Large intestine (tissue), 3 donors: ENCODE results near the gene DNAJC11. TPM values are rescaled to one million over a fixed set of nuclear protein-coding genes. Genes with fewer than 3 reads are reported as not detected.
"Not testable (repeated sequence)": the region's sequence is repeated elsewhere in the genome, so short reads cannot be mapped to it uniquely, and the experiment has no call there.

Source experiments
- DNase-seq, 2 donors: peaks; one replicate each; pipeline versions ENCODE4 v3.0.0 to v3.0.0-alpha.2; 2013
- H3K27ac ChIP-seq: one replicate; pipeline ENCODE4 v1.5.1; 2013; ENCODE audit warnings: low read length
- H3K27me3 ChIP-seq: 2 replicates; pipeline ENCODE4 v1.6.1; 2013; ENCODE audit warnings: low read length; ENCODE audit not compliant: control insufficient read depth, insufficient read depth
- H3K36me3 ChIP-seq: 2 replicates; pipeline ENCODE4 v1.6.1; 2013; ENCODE audit warnings: low read length; ENCODE audit not compliant: control insufficient read depth, insufficient read depth
- H3K4me1 ChIP-seq: one replicate; pipeline ENCODE4 v1.6.1; 2013; ENCODE audit warnings: low read length; ENCODE audit not compliant: control insufficient read depth, insufficient read depth
- H3K4me3 ChIP-seq: one replicate; pipeline ENCODE4 v1.5.1; 2013; ENCODE audit warnings: low read length
- H3K9me3 ChIP-seq: one replicate; pipeline ENCODE4 v1.6.1; 2013; ENCODE audit warnings: mild to moderate bottlenecking, low read depth, low read length, moderate library complexity; ENCODE audit not compliant: control insufficient read depth
- WGBS: methylation state at CpG from one replicate; pipeline ENCODE4 v1.1.5; 2013; ENCODE audit warnings: low lambda C conversion rate; ENCODE audit not compliant: insufficient coverage; 5-methylcytosine and 5-hydroxymethylcytosine counted together
- polyA plus RNA-seq: library from polyadenylated mRNA; unstranded; fragments of 120-200 nt; gene quantifications from one replicate; pipeline ENCODE4 v1.2.1, GENCODE V29; 2013

The DNAJC11 gene
- polyA plus RNA-seq, 1 donor = 43.6 TPM

DNA sequence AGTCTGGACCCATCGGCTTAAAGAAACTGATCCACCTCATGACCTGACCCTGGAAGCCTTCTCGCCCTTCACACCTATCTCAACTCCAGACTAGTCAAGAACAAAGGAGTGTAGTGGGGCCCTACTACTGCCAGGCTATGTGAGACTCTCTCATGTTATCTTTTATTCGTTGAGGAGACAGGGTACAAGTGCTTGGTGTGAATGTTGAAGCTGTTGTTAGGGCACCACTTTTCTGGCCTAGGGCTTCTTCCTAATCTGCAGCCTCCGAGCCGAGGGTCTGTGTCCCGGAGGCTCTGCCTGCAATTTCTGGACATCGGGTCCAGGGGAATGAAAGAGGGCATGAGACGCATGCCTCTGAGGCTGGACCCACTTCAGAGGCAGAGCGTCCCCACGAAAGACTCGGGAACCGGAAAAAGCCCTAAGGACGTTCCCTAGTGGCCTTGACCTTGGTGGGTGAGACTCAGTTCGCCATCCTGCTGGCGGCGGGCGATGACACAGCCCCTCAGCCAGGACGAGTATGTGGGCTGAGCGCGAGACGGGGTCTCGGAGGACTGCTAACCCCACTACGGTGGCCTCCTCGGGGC lies 671 bp downstream of the DNAJC11 start:
- H3K36me3 ChIP-seq = peaks cover 2% of the 10 kb centered on the region
- 0% methylated on average over 4 of the region's 24 CpGs for WGBS
- no peak overlapping the region for H3K27ac ChIP-seq
- H3K9me3 ChIP-seq = no peaks in the 10 kb centered on the region
- no peaks in the 10 kb centered on the region for H3K27me3 ChIP-seq
- H3K4me3 ChIP-seq = peak overlapping the region; percentile 98
- peaks cover 5% of the 10 kb centered on the region for H3K4me1 ChIP-seq
- peak in 1 of 2 donors; percentile 13 for DNase-seq

DNA sequence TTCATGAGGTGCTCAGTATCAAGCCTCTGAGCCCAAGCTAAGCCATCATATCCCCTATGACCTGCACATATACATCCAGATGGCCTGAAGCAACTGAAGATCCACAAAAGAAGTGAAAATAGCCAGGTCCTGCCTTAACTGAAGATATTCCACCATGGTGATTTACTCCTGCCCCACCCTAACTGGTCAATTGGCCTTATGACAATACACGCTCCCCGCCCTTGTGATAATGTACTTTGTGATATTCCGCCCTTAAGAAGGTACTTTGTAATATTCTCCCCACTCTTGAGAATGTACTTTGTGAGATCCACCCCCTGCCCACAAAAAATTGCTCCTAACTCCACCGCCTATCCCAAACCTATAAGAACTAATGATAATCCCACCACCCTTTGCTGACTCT lies 1.7 kb downstream of the DNAJC11 start:
- not testable (repeated sequence) for H3K4me3 ChIP-seq
- WGBS = 80% methylated on average over 3 of the region's 4 CpGs

GRCh38 chr1:6695868-6696267 lies 5.7 kb downstream of the DNAJC11 start:
- H3K36me3 ChIP-seq = peaks cover 5% of the 10 kb centered on the region
- no peak for DNase-seq
- no CpG with 5 or more reads among the region's 2 CpGs for WGBS
- peaks cover 5% of the 10 kb centered on the region for H3K4me1 ChIP-seq
- H3K27ac ChIP-seq = no peak overlapping the region
- H3K27me3 ChIP-seq = no peaks in the 10 kb centered on the region
- H3K4me3 ChIP-seq = no peak overlapping the region
- no peaks in the 10 kb centered on the region for H3K9me3 ChIP-seq

More for the DNA sequence above, 1.7 kb downstream of the DNAJC11 start:
- not testable (repeated sequence) for H3K27me3 ChIP-seq, H3K36me3 ChIP-seq, DNase-seq, H3K9me3 ChIP-seq, H3K27ac ChIP-seq, H3K4me1 ChIP-seq

GRCh38 chr1:6694121-6694713 lies 7.4 kb downstream of the DNAJC11 start:
- Histone ChIP-seq H3K36me3 (peaks cover 5% of the 10 kb centered on the region), H3K9me3 (no peaks in the 10 kb centered on the region), H3K4me1 (no peaks in the 10 kb centered on the region), H3K27me3 (no peaks in the 10 kb centered on the region), H3K4me3 (no peak overlapping the region), H3K27ac (no peak overlapping the region)
- 71% methylated on average over 1 of the region's 10 CpGs for WGBS
- no peak for DNase-seq

DNA sequence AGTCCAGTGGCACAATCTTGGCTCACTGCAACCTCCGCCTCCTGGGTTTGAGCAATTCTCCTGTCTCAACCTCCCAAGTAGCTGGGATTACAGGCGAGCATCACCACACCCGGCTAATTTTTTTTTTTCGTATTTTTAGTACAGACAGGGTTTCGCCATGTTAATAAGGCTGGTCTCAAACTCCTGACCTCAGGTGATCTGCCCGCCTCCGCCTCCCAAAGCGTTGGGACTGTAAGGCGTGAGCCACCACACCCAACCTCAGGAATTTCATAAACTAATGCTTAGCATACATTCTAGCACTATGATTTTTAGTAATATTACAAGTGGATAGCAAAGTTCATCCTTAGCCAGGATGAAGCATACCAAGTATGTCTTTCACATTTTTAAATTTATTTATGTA lies 8.7 kb downstream of the DNAJC11 start:
- H3K4me1 ChIP-seq = no peaks in the 10 kb centered on the region
- H3K4me3 ChIP-seq = no peak overlapping the region
- no peaks in the 10 kb centered on the region for H3K9me3 ChIP-seq
- H3K27me3 ChIP-seq = no peaks in the 10 kb centered on the region
- no peak overlapping the region for H3K27ac ChIP-seq
- no peak for DNase-seq
- H3K36me3 ChIP-seq = peaks cover 5% of the 10 kb centered on the region
- WGBS = 75% methylated on average over 4 of the region's 9 CpGs

- Histone ChIP-seq H3K4me1 (no peaks in the 10 kb centered on the region), H3K27me3 (no peaks in the 10 kb centered on the region), H3K4me3 (no peak overlapping the region), H3K36me3 (peaks cover 5% of the 10 kb centered on the region), H3K27ac (no peak overlapping the region), H3K9me3 (no peaks in the 10 kb centered on the region)
- DNase-seq = no peak
- no CpG with 5 or more reads among the region's 4 CpGs for WGBS
These were observed 10.1 kb downstream of the DNAJC11 start for GRCh38 chr1:6691507-6691906.

DNA sequence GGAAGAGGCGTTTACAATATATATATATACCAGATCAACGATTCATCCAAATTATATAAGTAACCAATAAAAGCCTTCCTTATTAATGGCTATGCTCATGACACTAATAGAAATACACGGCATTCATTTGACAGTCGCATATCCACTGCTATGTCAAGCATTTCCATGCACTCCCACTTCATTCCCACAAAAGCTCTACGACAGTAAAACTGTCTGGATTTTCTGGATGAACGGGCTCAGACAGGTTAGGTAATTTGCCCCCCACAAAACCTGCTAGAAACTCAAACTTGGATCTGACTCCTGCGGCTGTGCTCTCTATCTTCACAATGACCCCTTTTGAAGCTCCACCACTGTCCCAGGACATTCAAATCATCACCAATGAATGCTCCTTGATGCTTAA lies 11.4 kb downstream of the DNAJC11 start:
- WGBS = no CpG with 5 or more reads among the region's 7 CpGs
- H3K27me3 ChIP-seq = no peaks in the 10 kb centered on the region
- no peak overlapping the region for H3K4me3 ChIP-seq
- DNase-seq = no peak
- peaks cover 3% of the 10 kb centered on the region for H3K36me3 ChIP-seq
- no peaks in the 10 kb centered on the region for H3K4me1 ChIP-seq
- H3K9me3 ChIP-seq = no peaks in the 10 kb centered on the region
- no peak overlapping the region for H3K27ac ChIP-seq

GRCh38 chr1:6688757-6689156 lies 12.9 kb downstream of the DNAJC11 start:
- H3K4me1 ChIP-seq = no peaks in the 10 kb centered on the region
- no peak overlapping the region for H3K27ac ChIP-seq
- WGBS = no CpG with 5 or more reads among the region's 5 CpGs
- H3K9me3 ChIP-seq = no peaks in the 10 kb centered on the region
- no peaks in the 10 kb centered on the region for H3K27me3 ChIP-seq
- peaks cover 3% of the 10 kb centered on the region for H3K36me3 ChIP-seq
- H3K4me3 ChIP-seq = no peak overlapping the region
- DNase-seq = no peak

GRCh38 chr1:6688001-6688400 lies 13.6 kb downstream of the DNAJC11 start:
- H3K4me3 ChIP-seq = no peak overlapping the region
- no peak overlapping the region for H3K27ac ChIP-seq
- peaks cover 4% of the 10 kb centered on the region for H3K36me3 ChIP-seq
- H3K27me3 ChIP-seq = no peaks in the 10 kb centered on the region
- no peaks in the 10 kb centered on the region for H3K4me1 ChIP-seq
- no CpG with 5 or more reads among the region's 1 CpG for WGBS
- no peak for DNase-seq
- no peaks in the 10 kb centered on the region for H3K9me3 ChIP-seq

- no peak overlapping the region for H3K27ac ChIP-seq
- DNase-seq = no peak
- no peaks in the 10 kb centered on the region for H3K27me3 ChIP-seq
- H3K4me3 ChIP-seq = no peak overlapping the region
- H3K9me3 ChIP-seq = no peaks in the 10 kb centered on the region
- peaks cover 6% of the 10 kb centered on the region for H3K36me3 ChIP-seq
- no peaks in the 10 kb centered on the region for H3K4me1 ChIP-seq
These were observed 15.3 kb downstream of the DNAJC11 start for GRCh38 chr1:6686294-6686693.

GRCh38 chr1:6685381-6685780 lies 16.2 kb downstream of the DNAJC11 start:
- WGBS = 100% methylated on average over 1 of the region's 4 CpGs
- Histone ChIP-seq H3K36me3 (peaks cover 11% of the 10 kb centered on the region), H3K27me3 (no peaks in the 10 kb centered on the region), H3K4me3 (no peak overlapping the region), H3K4me1 (no peaks in the 10 kb centered on the region), H3K27ac (no peak overlapping the region), H3K9me3 (no peaks in the 10 kb centered on the region)
- no peak for DNase-seq
